IPS-NIHi7 (cell line): Measurements from ENCODE around the gene ARHGEF1.
"Not testable (repeated sequence)": the region's sequence is repeated elsewhere in the genome, so short reads cannot be mapped to it uniquely, and the experiment has no call there.

Source experiments
- DNase-seq: peaks from one replicate; pipeline ENCODE4 v3.0.0; 2012; ENCODE audit warnings: mixed read lengths; ENCODE audit errors: extremely low spot score

The ARHGEF1 gene

GRCh38 chr19:41930926-41931592, 48.1 kb downstream of the ARHGEF1 start:
- DNase-seq, result peak; percentile 74

DNA sequence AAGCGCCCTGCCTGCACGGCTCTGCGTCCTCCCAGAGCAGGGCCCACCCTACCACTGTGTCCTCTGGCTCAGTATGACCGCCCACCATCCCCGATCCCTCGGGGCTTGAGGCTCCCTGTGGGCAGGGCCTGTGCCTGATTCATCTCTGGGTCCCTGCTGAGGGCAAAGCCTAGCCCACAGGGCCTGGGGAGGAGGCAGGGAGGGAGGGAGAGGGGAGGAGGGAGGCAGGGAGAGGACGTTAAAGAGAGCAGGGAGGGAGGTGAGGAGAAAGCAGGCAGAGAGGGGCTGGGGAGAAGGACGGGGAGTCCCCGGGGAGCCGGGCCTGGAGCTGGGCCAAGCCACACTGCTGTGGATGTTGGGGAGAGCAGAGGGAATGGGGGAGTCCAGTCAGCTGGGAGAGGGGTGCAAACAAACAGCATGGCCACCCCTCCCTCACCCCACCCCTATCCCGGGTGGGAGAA, 49.3 kb downstream of the ARHGEF1 start:
- no peak for DNase-seq

DNA sequence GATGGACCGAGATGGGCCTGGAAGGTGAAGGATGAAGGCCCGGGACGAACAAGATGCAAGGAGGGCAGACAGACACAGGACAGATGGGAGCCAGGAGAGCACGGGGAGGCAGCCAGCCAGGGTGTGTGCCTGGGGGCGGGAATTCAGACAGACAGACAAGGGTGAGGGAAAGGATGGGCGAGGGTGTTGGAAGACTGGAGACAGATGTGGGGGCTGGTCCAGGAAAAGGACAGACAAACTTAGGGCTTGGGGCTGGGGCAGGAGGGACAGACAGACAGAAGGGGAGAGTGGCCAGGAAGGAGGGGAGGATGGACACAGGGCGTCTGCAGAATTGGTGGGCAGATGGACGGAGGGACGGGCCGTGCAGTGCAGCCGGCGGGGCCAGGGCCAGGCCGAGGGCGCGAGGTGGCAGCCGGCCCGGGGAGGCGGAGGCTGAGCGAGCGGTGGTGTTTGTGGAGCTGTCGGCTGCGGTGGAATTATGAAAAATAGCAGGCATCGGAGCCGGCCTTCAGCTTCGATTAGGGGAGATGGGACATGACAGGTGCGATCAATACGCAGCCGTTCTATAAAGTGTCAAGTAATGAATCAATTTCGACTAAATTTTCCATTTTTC, 49.8 kb downstream of the ARHGEF1 start:
- no peak for DNase-seq

DNA sequence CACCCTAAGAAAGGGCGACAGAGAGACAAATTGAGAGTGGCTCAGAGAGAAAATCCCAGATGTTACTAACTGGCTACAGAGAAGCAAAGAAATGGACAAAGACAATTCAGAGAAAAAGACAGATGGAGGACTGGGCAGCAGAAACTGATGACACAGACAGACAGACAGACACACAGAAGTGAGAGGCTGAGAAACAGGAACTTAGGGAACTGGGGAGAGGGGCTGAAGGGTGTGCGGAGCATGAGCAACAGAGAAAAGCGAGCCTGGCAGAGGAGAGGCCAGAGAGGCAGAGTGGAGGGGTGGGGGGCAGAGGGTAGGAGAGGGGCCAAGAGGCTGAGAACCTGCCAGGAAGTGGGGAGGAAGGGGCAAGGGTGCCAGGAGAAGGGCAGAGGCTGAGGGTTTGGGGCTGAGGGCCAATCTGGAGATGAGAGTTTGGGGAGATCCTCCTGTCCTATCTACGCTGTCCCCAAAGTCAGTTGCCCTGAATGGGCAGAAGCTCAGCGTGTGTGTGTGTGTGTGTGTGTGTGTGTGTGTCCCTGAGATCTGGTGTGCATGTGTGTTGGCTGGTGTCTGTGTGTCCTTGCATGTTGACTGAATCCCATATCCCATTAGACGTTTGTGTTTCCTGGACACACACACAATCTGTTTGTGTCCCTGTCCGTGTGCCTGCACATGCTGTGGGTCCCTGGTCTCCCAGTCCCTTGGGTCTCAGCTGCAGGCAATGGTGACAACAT, 50.9 kb downstream of the ARHGEF1 start:
- DNase-seq, result no peak

GRCh38 chr19:41934849-41935374, 51.9 kb downstream of the ARHGEF1 start:
- DNase-seq, result peak; percentile 91

- no peak for DNase-seq
Measured at GRCh38 chr19:41935760-41936415, 52.9 kb downstream of the ARHGEF1 start.

GRCh38 chr19:41936416-41936850, 53.4 kb downstream of the ARHGEF1 start:
- no peak for DNase-seq

- no peak for DNase-seq
Measured at GRCh38 chr19:41936961-41937360, 54.0 kb downstream of the ARHGEF1 start.

- no peak for DNase-seq
Measured at GRCh38 chr19:41937525-41938468, 54.8 kb downstream of the ARHGEF1 start.

GRCh38 chr19:41939209-41939608, 56.2 kb downstream of the ARHGEF1 start:
- not testable (repeated sequence) for DNase-seq

DNA sequence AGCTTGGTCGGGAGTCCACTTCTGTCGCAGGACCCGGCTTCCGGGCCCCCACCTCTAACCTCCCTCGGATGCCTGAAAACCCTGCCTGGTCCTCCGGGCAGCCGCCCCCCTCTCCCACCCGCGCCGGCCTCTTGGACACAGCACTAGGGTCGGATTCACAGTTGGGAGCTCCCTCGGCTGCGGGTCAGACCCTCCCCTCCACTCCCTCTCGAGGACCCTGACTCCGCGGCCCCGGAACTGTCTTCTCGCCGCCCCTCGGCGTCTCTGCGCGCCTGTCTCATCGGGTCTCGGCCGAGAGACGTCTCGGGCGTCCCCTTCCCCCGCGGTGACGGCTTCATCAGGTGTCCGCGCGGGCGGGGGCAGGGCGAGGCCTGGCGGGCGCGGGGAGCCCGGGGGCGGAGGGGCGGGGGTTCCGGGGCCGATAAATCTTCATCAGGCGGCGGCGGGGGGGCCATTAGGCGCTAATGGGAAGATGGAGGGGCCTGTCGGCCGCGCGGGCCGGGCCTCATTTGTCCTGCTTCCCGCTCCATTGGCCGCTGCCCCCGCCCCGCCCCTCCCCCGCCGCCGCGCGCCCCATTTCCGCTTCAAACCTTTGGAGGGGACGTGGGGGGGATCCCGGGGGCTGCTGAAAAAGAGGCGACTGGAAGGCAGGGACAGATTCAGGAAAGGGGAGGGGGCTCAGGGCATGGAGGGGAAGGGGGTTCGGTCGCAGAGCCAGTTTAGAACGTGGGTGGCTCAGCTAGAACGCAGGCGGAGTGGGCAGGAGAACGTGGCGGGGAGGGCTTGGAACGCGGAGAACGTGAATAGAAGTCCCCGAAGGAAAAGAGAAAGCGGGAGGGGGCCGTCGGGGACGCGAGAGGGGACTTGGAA, 57.1 kb downstream of the ARHGEF1 start:
- DNase-seq, result peak; percentile 42

DNA sequence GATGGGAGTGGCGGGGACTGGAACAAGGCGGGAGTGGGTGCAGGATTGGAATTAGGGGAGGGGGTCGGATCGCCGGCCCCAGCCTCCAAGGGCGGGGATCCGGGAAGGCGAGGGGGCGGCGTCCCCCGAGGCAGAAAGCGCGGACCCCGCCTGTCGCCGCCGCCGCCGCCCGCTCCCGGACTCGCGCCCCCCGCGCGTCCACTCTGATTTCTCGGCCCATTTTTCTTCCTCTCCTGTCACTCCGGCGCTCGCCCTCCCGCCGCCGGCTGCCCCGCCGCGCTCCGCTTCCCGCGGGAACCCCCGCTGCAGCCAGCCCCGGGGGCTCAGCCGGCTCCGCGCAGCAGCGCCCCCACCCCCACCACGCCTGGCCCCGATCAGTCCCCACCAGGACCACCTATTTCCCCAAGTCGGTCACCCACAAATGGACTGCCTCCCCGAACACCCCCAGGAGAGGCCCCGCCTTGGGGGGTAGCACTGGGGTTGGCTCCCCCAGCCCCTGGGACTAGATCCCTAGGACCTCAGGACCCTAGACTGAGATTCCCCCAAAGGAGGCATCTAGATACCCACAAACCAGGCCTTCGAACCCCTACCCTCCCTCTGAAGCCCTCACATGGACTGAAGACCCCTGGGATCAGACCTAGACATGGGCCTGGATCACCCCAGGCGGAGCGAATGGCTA, 57.9 kb downstream of the ARHGEF1 start:
- DNase-seq, result no peak

DNA sequence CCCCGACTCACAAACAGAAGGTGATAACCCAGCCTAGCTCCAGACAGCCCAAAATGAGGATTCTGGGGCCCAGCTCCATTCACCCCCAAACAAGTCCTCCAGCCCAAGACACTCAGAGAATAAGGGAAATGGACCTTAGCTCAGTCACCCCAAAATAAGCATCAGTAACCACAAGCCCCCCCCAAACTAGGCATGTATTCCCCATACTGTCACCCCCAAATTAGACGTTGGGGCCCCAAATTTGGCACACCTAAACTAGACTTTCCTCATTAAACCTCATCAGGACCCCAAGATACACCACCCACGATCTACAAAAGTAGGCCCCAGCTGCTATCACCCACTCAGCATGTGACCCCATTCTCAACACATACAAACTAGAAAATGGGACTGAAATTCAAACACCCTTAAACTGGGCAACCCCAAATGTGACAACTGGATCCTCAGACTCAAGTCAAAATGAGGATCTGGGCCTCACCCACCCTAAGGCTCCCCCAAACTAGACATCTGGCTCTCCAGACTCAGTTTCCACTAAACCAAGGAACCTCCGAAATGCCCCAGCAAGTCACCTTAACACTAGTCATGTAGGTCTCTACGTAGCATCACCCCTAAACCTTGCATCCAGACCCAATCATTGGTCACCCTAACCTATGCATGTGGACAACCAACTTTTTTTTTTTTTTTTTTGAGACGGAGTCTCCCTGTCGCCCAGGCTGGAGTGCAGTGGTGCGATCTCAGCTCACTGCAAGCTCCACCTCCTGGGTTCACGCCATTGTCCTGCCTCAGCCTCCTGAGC, 58.6 kb downstream of the ARHGEF1 start:
- DNase-seq, result no peak

DNA sequence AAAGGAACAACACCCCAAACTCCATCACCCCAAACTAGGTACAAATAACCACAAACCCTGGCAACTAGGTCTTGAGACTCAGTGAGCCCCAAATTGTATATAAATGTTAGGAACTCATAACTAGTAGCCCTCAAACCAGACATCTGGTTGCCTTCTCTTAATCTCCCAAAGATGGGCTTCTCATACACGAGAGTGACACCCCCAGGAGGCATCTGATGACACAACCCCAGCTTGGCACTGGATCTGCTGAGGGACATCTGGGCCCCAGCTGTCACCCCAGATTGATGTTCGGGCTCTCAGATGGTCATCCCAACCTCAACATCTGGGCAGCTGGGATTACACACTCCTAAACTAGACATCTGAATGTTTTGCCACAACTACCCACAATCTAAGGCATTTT, 61.4 kb downstream of the ARHGEF1 start:
- no peak for DNase-seq

DNA sequence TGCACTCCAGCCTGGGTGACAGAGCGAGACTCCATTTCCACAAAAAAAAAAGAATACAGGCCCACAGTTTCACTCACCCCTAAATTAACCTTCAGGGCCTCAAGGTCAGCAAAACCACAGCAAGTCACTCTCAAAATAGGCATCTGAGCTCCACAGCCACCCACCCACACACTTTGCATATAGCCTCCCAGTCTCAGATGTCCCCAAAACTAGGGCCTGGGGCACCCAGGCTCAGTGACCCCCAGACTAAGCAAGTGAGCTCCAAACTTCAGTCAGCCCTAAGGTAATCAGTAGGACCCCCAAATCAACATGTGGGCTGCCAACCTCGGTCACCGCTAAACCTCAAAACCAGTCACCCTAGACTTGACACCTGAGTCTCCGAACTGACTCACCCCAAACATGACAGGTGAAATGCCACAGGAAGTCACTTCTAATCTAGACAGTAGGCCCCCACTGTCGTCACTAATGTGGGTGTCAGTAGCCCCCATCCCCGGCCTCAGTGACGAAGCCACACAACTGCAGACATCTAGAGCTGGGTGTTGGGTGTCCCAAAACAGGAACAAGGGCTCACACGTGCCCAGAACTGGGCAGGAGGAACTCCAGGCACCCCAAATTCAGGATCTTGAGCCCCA, 62.3 kb downstream of the ARHGEF1 start:
- DNase-seq, result no peak

- no peak for DNase-seq
Measured at GRCh38 chr19:41947091-41947490, 64.1 kb downstream of the ARHGEF1 start.

DNA sequence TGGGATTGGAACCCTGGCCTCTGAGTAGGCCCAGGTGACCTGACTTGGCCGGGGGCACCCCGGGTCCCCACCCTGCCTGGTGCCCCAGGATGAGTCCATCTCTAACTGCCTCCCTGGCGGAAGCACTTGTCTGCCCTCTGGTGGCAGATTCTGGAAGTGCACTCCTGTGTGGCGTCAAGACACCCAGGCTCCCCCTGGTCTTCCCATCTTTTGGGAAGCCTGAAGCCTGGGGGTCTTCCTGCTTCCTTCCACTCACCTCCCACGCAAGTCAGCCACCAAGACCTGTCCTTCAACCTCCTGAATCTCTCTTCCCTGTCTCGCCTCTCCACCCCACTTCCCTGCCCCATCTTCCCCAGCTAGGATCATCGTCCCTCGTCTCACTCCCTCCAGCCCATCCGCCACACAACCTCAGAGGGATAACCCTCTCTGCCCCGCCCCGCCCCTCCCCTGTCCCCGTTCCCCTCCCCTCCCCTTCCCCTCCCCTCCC, 68.7 kb downstream of the ARHGEF1 start:
- peak; percentile 93 for DNase-seq

DNA sequence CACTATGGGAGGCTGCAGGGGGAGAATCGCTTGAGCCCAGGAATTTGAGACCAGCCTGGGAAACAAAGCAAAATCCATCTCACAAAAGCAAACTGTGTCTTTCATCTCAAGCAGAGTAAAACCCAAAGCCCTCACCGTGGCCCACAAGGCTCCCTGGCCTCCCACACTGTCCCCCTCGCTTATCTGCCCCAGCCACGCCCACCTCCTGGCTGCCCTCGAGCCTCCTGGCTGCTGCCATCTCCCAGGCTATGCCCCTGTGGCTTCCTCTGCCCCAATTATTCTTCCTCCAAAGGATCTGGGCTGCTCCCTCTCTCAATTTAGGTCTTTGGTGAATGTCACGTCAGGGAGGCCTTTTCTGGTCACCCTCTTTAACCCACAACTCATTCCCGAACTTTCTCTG, 72.5 kb downstream of the ARHGEF1 start:
- DNase-seq, result no peak
